HL-60/S4 treated with retinoic acid at 250 ng/mL for 4 days and 3 days (cell line): ENCODE results near the gene MCOLN1.

Source experiments
- in situ Hi-C: fragments of 300-500 bp; cut with MboI; formaldehyde crosslinking; loops from 2 replicates; pipeline ENCODE4 v1.7.0; 2022; ENCODE audit warnings: low sequenced_read_pairs

The MCOLN1 gene

GRCh38 chr19:7500811-7501450 is 21.5 kb upstream of the MCOLN1 start:
- in situ Hi-C loops = no loop called here

- in situ Hi-C loops = no loop called here
Measured at GRCh38 chr19:7502552-7502951, 19.9 kb upstream of the MCOLN1 start.

DNA sequence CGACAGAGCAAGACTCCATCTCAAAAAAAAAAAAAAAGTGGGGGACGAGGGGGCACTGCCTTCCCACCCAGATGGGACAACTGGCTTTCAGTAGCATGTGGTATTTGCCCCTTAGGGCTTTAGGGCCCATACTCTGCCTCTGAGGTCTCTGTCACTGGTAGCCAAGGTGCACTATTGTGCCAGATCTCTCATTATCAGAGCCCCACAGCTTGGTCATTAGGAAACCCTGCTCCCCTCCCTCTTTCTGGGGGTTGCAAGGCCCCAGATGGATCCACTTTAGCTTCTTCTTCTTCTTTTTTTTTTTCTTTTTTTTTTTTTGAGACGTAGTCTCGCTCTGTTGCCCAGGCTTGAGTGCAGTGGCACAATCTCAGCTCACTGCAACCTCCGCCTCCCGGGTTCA is 17.7 kb upstream of the MCOLN1 start:
- in situ Hi-C loops = no loop called here

DNA sequence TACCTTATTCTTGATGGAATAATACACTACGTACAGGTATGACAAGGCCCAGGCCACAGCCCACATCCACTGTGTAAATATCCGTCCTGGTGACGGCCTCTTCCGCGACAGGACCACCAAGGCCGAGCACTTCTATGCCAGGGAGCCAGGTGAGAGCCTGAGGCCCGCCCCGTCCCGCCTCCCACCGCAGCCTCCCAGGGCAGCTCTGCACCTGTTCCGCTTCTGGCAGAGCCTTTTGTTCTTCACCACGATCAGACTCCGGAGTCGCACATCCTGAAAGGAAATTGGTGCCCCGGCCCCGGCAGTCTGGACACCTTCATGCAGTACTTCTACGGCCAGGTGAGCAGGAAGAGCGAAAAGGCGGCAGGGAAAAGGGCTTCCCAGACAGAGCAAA is 17.1 kb upstream of the MCOLN1 start:
- in situ Hi-C loops = no loop called here

DNA sequence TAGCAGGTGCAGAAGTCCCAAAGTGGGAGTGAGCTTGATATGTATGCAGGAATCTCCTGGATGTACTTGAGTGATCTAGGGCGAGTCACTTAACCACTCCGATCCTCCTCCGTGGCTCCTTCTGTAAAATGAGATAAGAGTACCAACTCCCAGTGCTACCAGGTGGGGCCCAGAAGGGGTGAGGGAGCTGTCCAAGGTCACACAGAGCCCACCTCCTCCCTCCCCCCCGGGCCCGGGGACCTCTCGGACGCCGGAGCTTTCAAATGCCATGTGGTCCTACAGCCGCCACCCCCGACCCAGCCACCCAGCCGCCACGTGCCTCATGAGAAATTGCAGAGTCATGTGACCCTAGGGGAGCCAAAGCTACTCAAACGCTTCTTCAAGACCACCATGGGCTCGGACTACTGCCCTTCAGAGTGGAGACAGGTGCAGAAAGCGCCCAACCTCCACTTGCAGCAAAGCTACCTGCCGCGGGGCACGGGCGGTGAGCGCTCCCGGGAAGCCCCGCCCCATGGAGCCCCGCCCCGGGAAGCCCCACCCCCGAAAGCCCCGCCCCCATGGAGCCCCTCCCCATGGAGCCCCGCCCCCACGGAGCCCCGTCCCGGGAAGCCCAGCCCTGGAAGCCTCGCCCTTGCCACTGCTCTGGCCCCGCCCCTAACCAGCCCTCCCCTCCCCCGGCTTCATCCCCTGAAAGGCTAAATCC is 16.6 kb upstream of the MCOLN1 start:
- in situ Hi-C loops = no loop called here

GRCh38 chr19:7506385-7507328 is 15.8 kb upstream of the MCOLN1 start:
- in situ Hi-C loops = no loop called here

DNA sequence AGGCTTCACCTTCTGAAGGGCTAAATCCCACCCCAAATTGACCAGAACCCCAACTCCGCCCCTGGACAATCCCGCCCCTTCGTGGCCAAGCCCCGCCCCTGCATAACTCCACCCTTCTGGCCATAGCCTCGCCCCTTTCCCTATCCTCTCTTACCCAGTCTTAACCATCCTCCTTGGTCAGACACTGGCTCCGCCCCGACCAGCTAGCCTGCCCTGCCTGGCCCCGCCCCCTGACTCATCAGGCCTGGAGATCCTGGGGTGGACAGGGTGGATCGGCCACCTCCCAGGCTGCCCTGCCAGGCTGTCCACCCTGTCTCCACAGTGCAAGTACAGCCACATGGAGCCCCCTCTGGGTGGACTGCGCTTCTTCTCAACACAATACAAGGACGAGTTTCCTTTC is 14.5 kb upstream of the MCOLN1 start:
- in situ Hi-C loops = no loop called here

- in situ Hi-C loops = no loop called here
Measured at GRCh38 chr19:7509625-7510024, 12.8 kb upstream of the MCOLN1 start.

GRCh38 chr19:7512400-7512851 is 10.0 kb upstream of the MCOLN1 start:
- in situ Hi-C loops = no loop called here

- in situ Hi-C loops = no loop called here
Measured at GRCh38 chr19:7513809-7514642, 8.4 kb upstream of the MCOLN1 start.

DNA sequence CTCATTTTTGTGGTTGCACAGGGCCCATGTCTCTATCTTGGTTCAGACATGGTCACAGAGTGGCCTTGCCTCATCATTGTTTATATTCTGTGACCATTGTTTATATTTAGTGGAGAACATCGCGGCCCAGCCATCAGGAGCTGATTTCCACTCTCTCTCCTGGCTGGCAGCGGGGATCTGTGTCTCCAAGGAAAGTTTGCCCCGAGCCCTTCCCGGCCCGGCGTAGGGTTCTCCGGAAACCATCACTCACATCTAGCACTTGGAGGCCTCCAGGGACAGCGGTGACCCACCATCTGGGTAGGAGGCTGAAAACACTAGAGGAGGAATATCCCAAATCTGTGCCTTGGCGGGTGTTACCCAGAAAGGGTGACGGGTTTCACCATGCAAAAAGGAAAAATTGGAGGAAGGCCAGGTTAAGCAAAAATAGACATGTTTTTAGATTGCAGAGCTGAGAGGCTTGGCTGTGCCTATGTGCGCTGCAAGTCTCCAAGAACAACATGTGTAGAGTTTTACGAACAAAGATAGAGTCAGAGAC is 7.2 kb upstream of the MCOLN1 start:
- in situ Hi-C loops = no loop called here

DNA sequence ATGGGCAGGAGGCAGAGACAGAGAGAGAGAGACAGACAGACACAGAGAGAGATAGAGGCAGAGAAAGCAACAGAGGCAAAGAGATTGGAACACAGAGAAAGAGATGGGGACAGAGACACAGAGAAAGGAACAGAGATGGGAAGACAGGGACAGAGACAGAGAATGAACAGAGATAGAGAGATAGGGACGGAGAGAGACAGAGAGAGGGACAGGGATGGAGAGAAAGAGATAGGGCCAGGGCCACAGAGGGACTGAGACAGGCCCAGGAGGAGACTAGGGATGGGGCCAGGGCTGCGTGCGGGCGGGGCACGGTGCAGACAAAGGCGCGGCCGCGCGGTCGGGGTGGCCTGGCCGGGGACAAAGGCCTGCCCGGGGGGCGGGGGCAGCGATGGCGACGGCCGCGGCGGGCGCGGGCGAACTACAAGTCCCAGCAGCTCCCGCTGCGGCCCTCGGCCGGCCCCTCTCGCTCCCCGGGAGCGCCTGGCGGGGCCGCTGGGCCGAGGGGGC is 6.7 kb upstream of the MCOLN1 start, which contains the start of gene ZNF358:
ZNF358 (plus strand) TSS at position 459 of the 507 bp plus-strand sequence. CDS start 3,140 bp downstream, outside the sequence.
- in situ Hi-C loops = no loop called here

DNA sequence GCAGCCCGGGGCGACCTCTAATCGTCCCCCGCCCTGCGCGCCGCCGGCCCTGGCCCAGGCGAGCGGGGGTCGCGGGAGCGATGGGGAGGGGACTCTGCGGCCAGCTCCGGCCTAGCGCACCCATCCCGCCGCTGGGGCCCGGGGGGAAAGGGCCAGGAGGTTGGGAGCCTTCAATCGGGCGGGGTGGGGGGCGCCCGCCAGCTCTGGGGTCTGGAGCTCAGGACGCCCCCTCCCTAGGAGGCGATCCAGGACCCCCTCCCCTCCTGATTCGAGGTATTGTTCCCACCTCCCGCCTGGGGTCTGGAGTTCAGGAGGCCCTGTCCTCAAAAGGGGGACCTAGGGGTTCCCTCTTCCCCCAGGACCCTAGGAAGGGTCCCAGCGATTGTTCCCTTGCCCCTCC is 6.1 kb upstream of the MCOLN1 start:
- in situ Hi-C loops = no loop called here

DNA sequence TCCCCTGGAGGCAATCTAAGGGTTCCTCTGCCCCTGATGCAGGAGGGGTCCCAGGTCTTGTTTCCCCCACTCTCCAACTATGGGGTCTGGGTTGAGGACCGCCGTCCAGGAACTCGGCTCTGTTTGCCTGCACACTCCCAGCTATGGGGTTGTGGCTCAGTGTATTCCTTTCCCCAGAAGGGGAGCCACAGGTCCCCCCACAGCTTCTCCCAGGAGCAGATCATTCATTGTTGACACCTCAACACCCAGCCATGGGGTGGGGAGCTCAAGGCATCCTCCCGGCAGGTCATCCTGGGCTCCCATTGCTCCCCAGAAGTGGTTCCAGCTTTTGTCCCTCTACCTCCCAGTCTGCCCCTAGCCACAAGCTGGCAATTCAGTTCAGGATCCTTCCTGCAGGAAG is 5.5 kb upstream of the MCOLN1 start:
- in situ Hi-C loops = no loop called here

DNA sequence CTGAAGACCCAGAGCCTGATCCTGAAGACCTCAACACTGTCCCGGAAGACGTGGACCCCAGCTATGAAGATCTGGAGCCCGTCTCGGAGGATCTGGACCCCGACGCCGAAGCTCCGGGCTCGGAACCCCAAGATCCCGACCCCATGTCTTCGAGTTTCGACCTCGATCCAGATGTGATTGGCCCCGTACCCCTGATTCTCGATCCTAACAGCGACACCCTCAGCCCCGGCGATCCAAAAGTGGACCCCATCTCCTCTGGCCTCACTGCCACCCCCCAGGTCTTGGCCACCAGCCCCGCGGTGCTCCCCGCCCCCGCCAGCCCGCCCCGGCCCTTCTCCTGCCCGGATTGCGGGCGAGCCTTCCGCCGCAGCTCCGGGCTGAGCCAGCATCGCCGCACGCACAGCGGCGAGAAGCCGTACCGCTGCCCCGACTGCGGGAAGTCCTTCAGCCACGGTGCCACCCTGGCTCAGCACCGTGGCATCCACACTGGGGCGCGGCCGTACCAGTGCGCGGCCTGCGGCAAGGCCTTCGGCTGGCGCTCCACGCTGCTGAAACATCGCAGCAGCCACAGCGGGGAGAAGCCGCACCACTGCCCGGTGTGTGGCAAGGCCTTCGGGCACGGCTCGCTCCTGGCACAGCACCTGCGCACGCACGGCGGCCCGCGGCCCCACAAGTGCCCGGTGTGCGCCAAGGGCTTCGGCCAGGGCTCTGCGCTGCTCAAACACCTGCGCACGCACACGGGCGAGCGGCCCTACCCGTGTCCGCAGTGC is 2.9 kb upstream of the MCOLN1 start:
- in situ Hi-C loops = no loop called here

GRCh38 chr19:7520131-7521051 is 2.0 kb upstream of the MCOLN1 start:
- in situ Hi-C loops = no loop called here

GRCh38 chr19:7521551-7522071 is 813 bp upstream of the MCOLN1 start:
- in situ Hi-C loops = no loop called here
